ENCODE measurements around the gene ERFL.
"Not testable (repeated sequence)": the region's sequence is repeated elsewhere in the genome, so short reads cannot be mapped to it uniquely, and the experiment has no call there.

Gene ERFL

GRCh38 chr19:41875973-41876372, 52.3 kb downstream of the ERFL start:
- DNase-seq: not testable (repeated sequence)

GRCh38 chr19:41872775-41873647, 55.2 kb downstream of the ERFL start:
- DNase-seq: peak; percentile 67 to 69

- DNase-seq: no peak
Observed at GRCh38 chr19:41872384-41872774, 55.9 kb downstream of the ERFL start.

GRCh38 chr19:41871573-41872383, 56.5 kb downstream of the ERFL start:
- peak in 1 of 2 donors; percentile 53 for DNase-seq

- no peak for DNase-seq
Observed at GRCh38 chr19:41870401-41870873, 57.8 kb downstream of the ERFL start.

- no peak for DNase-seq
Observed at GRCh38 chr19:41869374-41869955, 58.8 kb downstream of the ERFL start.

- no peak for DNase-seq
Observed at GRCh38 chr19:41868989-41869300, 59.3 kb downstream of the ERFL start.

GRCh38 chr19:41868120-41868988, 59.9 kb downstream of the ERFL start:
- DNase-seq: no peak

GRCh38 chr19:41866284-41866683, 62.0 kb downstream of the ERFL start:
- no peak for DNase-seq

- DNase-seq: no peak
Observed at GRCh38 chr19:41864374-41864773, 63.9 kb downstream of the ERFL start.

GRCh38 chr19:41863209-41863931, 64.9 kb downstream of the ERFL start:
- no peak for DNase-seq

- DNase-seq: no peak
Observed at GRCh38 chr19:41862445-41862986, 65.7 kb downstream of the ERFL start.

GRCh38 chr19:41861846-41862245, 66.4 kb downstream of the ERFL start:
- no peak for DNase-seq

- DNase-seq: no peak
Observed at GRCh38 chr19:41861116-41861768, 67.0 kb downstream of the ERFL start.

- peak; percentile 49 to 56 for DNase-seq
Observed at GRCh38 chr19:41860419-41861115, 67.7 kb downstream of the ERFL start.

- peak; percentile 97 to 99 for DNase-seq
Observed at GRCh38 chr19:41859618-41860418, 68.4 kb downstream of the ERFL start, which contains the start of gene RPS19. RPS19 (plus strand) TSS chr19:41860255; CDS start chr19:41860775, 520 bp downstream.

GRCh38 chr19:41859213-41859617, 69.0 kb downstream of the ERFL start:
- no peak for DNase-seq
